Kidney (tissue), 14 donors: ENCODE measurements around the gene LCN10. TPM values are rescaled to one million over a fixed set of nuclear protein-coding genes. Genes with fewer than 3 reads are reported as not detected.

Experiments used
- DNase-seq, 5 donors: peaks; one replicate each; pipeline ENCODE4 v3.0.0-alpha.2; 2013 to 2020
- FAIRE-seq: peaks from 2 replicates; lab custom pipeline; 2012; peaks lifted over from hg19 to GRCh38; lab: Jason Lieb, UNC
- H3K27ac ChIP-seq, 2 donors: one replicate each; pipeline ENCODE4 v1.7.0; 2013; ENCODE audit warnings: low read depth in 2 of 2, low read length in 2 of 2, inconsistent platforms in 1 of 2
- H3K27me3 ChIP-seq: one replicate; pipeline ENCODE4 v1.7.1; 2013; ENCODE audit warnings: low read length, inconsistent platforms; ENCODE audit not compliant: control insufficient read depth, insufficient read depth
- H3K36me3 ChIP-seq, 3 donors: one replicate each; pipeline versions ENCODE4 v1.7.0 to v1.7.1; 2013; ENCODE audit warnings: low read length in 3 of 3, control low read depth in 1 of 3, inconsistent platforms in 1 of 3; ENCODE audit not compliant: insufficient read depth in 3 of 3, control insufficient read depth in 2 of 3
- H3K4me1 ChIP-seq, 3 donors: one replicate each; pipeline versions ENCODE4 v1.7.0 to v1.7.1; 2013; ENCODE audit warnings: low read length in 3 of 3, inconsistent platforms in 1 of 3, low read depth in 1 of 3; ENCODE audit not compliant: control insufficient read depth in 2 of 3, insufficient read depth in 2 of 3
- H3K4me3 ChIP-seq, 3 donors: one replicate each; pipeline versions ENCODE4 v1.7.0 to v1.8.1; 2013; ENCODE audit warnings: low read length in 3 of 3, control low read depth in 1 of 3, inconsistent platforms in 1 of 3
- H3K9ac ChIP-seq, 3 donors: one replicate each; pipeline versions ENCODE4 v1.7.0 to v1.7.1; 2013; ENCODE audit warnings: low read length in 3 of 3, control low read depth in 1 of 3, inconsistent platforms in 1 of 3
- H3K9me3 ChIP-seq, 3 donors: one replicate each; pipeline versions ENCODE4 v1.7.0 to v1.7.1; 2013; ENCODE audit warnings: low read length in 3 of 3, control low read depth in 1 of 3, inconsistent platforms in 1 of 3; ENCODE audit not compliant: control insufficient read depth in 2 of 3, insufficient read depth in 1 of 3
- CTCF ChIP-seq: IDR thresholded peaks from 3 replicates; pipeline ENCODE4 v1.5.1; 2012; ENCODE audit warnings: mild to moderate bottlenecking, moderate library complexity, borderline replicate concordance; ENCODE audit not compliant: insufficient read depth; ENCODE audit errors: extremely low read depth
- intact Hi-C: fragments of 100-400 bp; cut with DNase I; formaldehyde crosslinking; loops from one replicate; pipeline ENCODE4 v1.11.1; 2022
- polyA plus RNA-seq: library from polyadenylated mRNA; stranded (reverse); fragments of 350-450 nt; fragmentation: Illumina TruSeq; extraction: RNeasy Lipid Tissue Mini Kit (QIAGEN cat#74804); gene quantifications from one replicate; pipeline ENCODE4 v1.2.3, GENCODE V29; 2014; ENCODE audit warnings: low read depth, low replicate concordance; ENCODE audit not compliant: insufficient read depth
- total RNA-seq: library from RNA; stranded (reverse); fragmentation: NEBNext Ultra II Directional; extraction: Animal tissue kit (Norgen Biotek cat#: 25700); gene quantifications from one replicate; pipeline ENCODE4 v1.2.1, GENCODE V29; 2021
- donor health status: control.
- donor health status: control.
- donor health status: control.
- donor health status: control.
- donor health status: control.
- donor health status: DM: yes; HTN: yes; CAD: no.
- donor health status: Normal renal cell carcinoma (clear cell type).

LCN10 gene
- total and polyA plus RNA-seq, 2 donors from 2014 or later = 3.9 to 8.4 TPM

- Histone ChIP-seq H3K27me3 (no peaks in the 10 kb centered on the region), H3K36me3 (no peaks in the 10 kb centered on the region), H3K27ac (no peak overlapping the region), H3K4me3 (no peak overlapping the region), H3K9ac (no peak overlapping the region), H3K9me3 (no peaks in the 10 kb centered on the region), H3K4me1 (no peaks in the 10 kb centered on the region)
- no peak for TF ChIP-seq CTCF
- intact Hi-C loops = no loop called here
- DNase-seq (peak in 1 of 5 donors; percentile 49), FAIRE-seq (no peak)
Observed at GRCh38 chr9:136765041-136765440, 22.3 kb upstream of the LCN10 start.

GRCh38 chr9:136764301-136764891 lies 21.7 kb upstream of the LCN10 start, which contains the start of gene LCN15:
Gene LCN15 (minus strand): TSS chr9:136764518. CDS start chr9:136764488, 30 bp downstream.
- intact Hi-C loops = no loop called here
- FAIRE-seq (no peak), DNase-seq (peak in 1 of 5 donors; percentile 61)
- H3K9me3 ChIP-seq = no peaks in the 10 kb centered on the region
- no peak for TF ChIP-seq CTCF
- no peak within 1 kb of the TSS for H3K9ac ChIP-seq
- H3K27ac ChIP-seq = no peak within 1 kb of the TSS
- no peaks in the 10 kb centered on the region for H3K36me3 ChIP-seq
- no peaks in the 10 kb centered on the region for H3K4me1 ChIP-seq
- no peak within 1 kb of the TSS for H3K4me3 ChIP-seq
- H3K27me3 ChIP-seq = no peaks in the 10 kb centered on the region

- no peak for TF ChIP-seq CTCF
- no peaks in the 10 kb centered on the region for H3K4me1 ChIP-seq
- no peak overlapping the region for H3K4me3 ChIP-seq
- H3K27ac ChIP-seq = no peak overlapping the region
- no peaks in the 10 kb centered on the region for H3K36me3 ChIP-seq
- intact Hi-C loops = no loop called here
- DNase-seq (peak in 2 of 5 donors; percentile 65 to 73), FAIRE-seq (no peak)
- no peaks in the 10 kb centered on the region for H3K9me3 ChIP-seq
- H3K27me3 ChIP-seq = no peaks in the 10 kb centered on the region
- no peak overlapping the region for H3K9ac ChIP-seq
Observed at GRCh38 chr9:136763649-136764035, 20.9 kb upstream of the LCN10 start.
